ENCODE measurements around the gene GPR142.

Gene GPR142

DNA sequence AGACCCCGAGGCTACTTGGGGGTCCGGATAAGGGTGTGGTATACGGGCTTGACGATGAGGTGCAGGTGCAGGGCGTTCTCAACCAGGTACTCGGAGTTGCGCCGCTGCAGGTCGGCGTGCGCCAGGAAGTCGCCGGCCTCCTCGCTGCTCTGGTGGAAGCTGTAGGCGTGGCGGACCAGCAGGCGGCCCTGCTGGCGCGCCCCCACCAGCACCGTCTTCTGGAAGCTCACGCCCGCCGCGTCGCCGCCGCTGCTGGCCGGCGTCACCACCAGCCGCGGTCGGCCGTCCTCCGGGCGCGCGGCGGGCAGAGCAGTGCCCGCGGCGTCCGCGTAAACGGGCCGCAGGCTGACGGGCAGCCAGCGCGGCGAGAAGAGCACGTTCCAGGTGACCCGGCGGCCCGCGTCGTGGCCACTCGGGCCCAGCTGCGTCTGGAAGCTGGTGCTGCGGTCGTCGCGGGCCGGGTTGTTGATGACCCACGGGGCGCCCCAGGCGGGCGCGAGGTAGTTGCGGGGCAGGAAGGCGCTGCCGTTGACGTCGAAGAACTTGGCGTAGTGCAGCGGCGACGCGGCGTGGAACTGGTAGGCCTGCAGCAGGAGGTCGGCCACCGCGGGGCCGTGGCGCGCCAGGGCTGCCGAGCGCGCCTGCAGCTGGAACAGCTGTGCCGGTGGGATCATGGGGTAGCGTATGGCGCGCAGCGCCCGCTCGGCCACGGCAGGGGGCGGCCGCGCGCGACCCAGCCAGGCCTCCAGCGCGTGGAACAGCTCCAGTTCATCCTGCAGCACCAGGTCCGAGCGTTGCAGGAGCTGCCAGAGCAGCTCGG is 10.4 kb upstream of the GPR142 start:
- ChIA-PET POLR2A (no interaction called here), CTCF (interaction anchor here (1.1 kb wide), 1 partner anchor 100 kb away, joined by 3 read pairs; no protein-coding TSS in a partner anchor)
- H3K4me3 ChIP-seq (ENCODE audit: low read depth, low read length): no peak overlapping the region
- no peak for DNase-seq (ENCODE audit: low read depth, low spot score)
- TF ChIP-seq, protein P1, sequence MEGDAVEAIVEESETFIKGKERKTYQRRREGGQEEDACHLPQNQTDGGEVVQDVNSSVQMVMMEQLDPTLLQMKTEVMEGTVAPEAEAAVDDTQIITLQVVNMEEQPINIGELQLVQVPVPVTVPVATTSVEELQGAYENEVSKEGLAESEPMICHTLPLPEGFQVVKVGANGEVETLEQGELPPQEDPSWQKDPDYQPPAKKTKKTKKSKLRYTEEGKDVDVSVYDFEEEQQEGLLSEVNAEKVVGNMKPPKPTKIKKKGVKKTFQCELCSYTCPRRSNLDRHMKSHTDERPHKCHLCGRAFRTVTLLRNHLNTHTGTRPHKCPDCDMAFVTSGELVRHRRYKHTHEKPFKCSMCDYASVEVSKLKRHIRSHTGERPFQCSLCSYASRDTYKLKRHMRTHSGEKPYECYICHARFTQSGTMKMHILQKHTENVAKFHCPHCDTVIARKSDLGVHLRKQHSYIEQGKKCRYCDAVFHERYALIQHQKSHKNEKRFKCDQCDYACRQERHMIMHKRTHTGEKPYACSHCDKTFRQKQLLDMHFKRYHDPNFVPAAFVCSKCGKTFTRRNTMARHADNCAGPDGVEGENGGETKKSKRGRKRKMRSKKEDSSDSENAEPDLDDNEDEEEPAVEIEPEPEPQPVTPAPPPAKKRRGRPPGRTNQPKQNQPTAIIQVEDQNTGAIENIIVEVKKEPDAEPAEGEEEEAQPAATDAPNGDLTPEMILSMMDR (IDR thresholded peaks at IDR 0.05; ENCODE audit: insufficient read depth, low read length, missing control alignments): no peak

DNA sequence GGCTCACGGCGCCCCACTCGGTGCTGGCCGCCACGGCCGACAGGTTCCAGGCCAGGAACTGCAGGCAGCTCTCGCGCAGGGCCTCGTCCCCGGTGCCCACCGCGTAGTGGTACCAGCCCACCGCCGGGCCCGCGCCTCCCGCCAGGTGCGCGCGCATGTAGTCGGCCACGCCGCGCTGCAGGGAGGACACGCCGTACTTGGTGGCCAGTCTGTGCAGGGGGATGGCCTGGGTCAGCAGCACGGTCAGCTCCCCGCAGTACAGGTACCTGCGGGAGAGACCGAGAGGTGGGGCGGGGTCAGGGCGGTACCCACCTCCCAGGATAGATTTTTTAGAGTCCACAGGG is 9.9 kb upstream of the GPR142 start:
- POLR2A ChIA-PET: no interaction called here

DNA sequence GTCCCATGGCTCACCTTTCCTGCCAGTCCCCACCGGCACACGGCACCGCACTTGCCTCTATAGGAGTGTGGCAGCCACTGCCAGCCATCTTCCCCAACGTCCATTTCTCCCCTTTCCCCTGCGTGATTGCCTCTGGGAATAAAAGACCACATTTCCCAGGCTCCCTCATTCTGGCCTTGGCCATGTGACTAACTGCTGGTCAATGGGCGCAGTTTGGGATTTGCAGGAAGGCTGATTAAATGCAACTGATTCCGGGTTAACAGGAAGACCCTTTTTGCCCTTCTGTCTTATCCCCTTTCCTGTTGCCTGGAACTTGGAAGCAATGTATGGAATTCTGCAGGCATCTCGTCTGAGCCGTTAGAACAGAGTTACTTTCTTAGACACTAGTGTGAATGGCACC is 8.6 kb upstream of the GPR142 start:
- H3K4me3 ChIP-seq (ENCODE audit: low read depth, low read length): no peak overlapping the region
- POLR2A ChIA-PET: no interaction called here
- CTCF ChIA-PET: interaction anchor here (1.6 kb wide), 1 partner anchor 9 kb away, joined by 4 read pairs; no protein-coding TSS in a partner anchor
- TF ChIP-seq, protein P1 (IDR thresholded peaks at IDR 0.05; ENCODE audit: insufficient read depth, low read length, missing control alignments): no peak
- DNase-seq (ENCODE audit: low read depth, low spot score): no peak

More for the DNA sequence above, 9.9 kb upstream of the GPR142 start:
- TF ChIP-seq, protein P1 (IDR thresholded peaks at IDR 0.05; ENCODE audit: insufficient read depth, low read length, missing control alignments): no peak
- no peak for DNase-seq (ENCODE audit: low read depth, low spot score)
- no peak overlapping the region for H3K4me3 ChIP-seq (ENCODE audit: low read depth, low read length)
- CTCF ChIA-PET: interaction anchor here (0.9 to 1.1 kb wide), 2 partner anchors 10 to 100 kb away, joined by 3 to 5 read pairs; partner anchors contain the start of gene GPR142

DNA sequence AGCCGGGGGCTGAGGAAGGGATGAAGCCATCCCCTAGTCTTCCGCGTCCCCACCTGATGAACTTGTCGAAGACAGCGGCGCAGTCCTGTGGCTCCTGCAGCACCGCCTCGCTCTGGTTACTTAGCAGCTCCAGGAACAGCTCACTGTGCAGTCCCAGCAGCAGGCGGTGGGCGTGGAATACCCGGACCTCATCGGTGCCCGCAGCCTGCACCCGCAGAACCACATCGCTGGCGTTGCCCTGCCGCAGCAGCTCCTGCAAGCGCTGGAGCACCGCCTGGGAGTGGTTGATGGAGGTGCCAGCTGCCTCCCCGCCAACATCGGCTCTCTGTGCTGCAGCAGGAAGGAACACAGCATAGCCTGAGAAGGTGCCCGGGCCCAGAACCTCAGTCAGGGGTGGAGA is 7.4 kb upstream of the GPR142 start:
- ChIA-PET POLR2A (no interaction called here), CTCF (interaction anchor here (1.6 kb wide), 1 partner anchor 8 kb away, joined by 4 read pairs; no protein-coding TSS in a partner anchor)
- no peak for DNase-seq (ENCODE audit: low read depth, low spot score)
- TF ChIP-seq, protein P1 (IDR thresholded peaks at IDR 0.05; ENCODE audit: insufficient read depth, low read length, missing control alignments): no peak
- no peak overlapping the region for H3K4me3 ChIP-seq (ENCODE audit: low read depth, low read length)

DNA sequence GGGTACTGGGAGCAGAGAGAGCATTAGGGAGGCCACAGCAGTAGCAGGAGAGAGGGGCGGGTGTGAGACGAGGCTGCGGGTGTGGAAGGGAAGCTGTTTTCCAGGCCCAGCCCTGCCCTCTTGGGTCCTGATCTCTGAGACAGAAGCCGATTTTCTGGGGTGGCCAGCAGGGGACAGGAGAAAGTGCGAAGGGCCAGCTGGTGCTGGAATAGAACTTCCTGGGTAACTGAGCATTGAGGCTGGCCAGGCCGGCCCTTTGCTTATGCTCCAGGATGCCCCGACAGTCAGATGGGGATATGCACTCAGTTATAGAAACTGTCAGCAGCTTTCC is 6.4 kb upstream of the GPR142 start:
- no peak overlapping the region for H3K4me3 ChIP-seq (ENCODE audit: low read depth, low read length)
- TF ChIP-seq, protein P1 (IDR thresholded peaks at IDR 0.05; ENCODE audit: insufficient read depth, low read length, missing control alignments): no peak
- DNase-seq (ENCODE audit: low read depth, low spot score): no peak
- POLR2A ChIA-PET: no interaction called here
- CTCF ChIA-PET: interaction anchor here (1.0 to 1.8 kb wide), 3 partner anchors 9 to 96 kb away, joined by 4 to 5 read pairs (median 4); no protein-coding TSS in a partner anchor

DNA sequence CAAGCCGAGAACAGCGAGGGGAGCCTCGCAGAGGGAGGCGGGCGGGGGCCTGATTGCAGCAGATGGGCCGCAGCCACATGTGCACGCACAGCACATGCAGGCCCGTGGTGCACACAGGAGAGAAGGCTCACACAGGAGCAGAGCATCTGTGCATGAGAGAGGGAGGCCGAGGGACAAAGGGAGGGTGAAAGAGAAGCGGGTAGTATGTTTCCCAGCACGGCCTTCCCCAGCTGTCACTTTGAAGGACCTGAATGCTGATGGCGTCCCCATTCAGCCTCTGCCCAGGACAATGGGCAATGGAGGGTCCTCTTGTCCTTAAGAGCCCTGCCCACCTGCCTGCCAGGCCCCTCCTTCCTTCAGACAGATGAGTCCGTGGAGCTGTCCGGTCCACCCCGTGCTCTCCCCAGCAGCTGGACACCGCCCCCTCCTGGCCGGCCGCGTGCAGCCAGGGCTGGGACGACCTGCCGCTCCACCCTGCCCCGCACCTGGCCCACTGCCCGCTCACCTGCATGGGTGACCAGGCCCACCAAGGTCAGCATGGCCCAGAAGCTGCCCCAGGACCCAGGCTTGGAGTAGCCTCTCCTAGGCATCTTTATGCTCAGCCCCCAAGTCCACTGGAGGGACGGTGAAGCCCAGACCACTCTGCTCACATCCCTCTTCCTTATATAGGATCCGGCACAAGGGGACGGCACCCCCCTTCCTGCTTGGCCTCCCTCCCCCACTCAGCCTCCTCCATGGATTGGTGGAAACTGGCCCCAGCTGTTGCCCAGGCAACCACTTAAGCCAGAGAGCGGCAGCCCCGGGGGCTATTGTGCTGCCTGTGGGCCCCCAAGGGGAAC is 5.9 kb upstream of the GPR142 start, which contains the start of gene BTBD17:
Gene BTBD17 (minus strand): TSS at position 639 of the 839 bp plus-strand sequence. CDS start 49 bp downstream, at position 590.
- DNase-seq (ENCODE audit: low read depth, low spot score): no peak
- ChIA-PET CTCF (interaction anchor here (1.0 to 1.8 kb wide), 3 partner anchors 8 to 96 kb away, joined by 4 to 5 read pairs (median 4); no protein-coding TSS in a partner anchor), POLR2A (no interaction called here)
- TF ChIP-seq, protein P1 (IDR thresholded peaks at IDR 0.05; ENCODE audit: insufficient read depth, low read length, missing control alignments): peak; percentile 61
- no peak within 1 kb of the TSS for H3K4me3 ChIP-seq (ENCODE audit: low read depth, low read length)
